ENCODE results near the gene GON7. TPM values are rescaled to one million over a fixed set of nuclear protein-coding genes. Genes with fewer than 3 reads are reported as not detected.

Gene GON7
- total RNA-seq: 10 to 100 TPM in 2 of 4 donors, 1 to 10 TPM in 2; 7.3 to 16.8 (median 10.8) TPM

DNA sequence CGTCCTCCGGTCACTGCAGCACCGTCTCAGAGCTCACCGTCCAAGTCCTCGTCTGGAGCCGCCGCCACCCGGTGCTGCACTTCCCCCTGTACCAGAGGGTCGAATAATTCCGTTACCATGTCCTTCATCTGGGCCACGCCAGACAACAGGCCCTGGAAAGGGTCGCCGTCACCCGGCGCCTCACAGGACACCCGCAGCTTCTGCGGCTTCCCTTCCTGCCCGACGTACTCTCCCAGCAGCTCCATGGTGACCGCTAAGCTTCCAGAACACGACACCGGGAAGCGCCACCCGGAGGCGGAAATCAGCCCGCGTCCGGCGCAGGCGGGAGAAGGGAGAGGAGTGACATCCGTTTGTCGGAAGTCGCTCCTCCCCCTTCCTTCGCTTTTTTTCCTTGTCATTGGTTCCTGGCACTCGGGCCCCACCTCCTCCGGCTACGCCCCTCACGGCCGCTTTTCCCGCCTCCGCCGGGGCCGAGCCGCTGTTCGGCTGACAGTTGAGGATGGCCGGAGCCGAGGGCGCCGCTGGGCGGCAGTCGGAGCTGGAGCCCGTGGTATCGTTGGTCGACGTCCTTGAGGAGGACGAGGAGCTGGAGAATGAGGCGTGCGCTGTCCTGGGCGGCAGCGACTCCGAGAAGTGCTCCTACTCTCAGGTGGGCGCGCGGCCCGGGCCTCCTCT is at the start of gene GON7, which contains the start of gene UBR7:
Gene GON7 (minus strand): TSS at position 273 of the 675 bp plus-strand sequence. CDS start 28 bp downstream, at position 245.
Gene UBR7 (plus strand): TSS at position 464 of the 675 bp plus-strand sequence. CDS start 36 bp downstream, at position 500.
- H3K9me3 ChIP-seq: no peaks in the 10 kb centered on the region
- peaks cover 0 to 16% (median 0%) of the 10 kb centered on the region in 3 donors for H3K36me3 ChIP-seq
- H3K27ac ChIP-seq: peak within 1 kb of the TSS; percentile 72 to 83 (median 81)
- H3K4me1 ChIP-seq: peaks cover 0 to 28% (median 5%) of the 10 kb centered on the region in 4 donors
- peak within 1 kb of the TSS; percentile 66 to 91 (median 76) for H3K4me3 ChIP-seq
- no peaks in the 10 kb centered on the region for H3K27me3 ChIP-seq
- peak; percentile 65 to 76 for TF ChIP-seq POLR2A (IDR thresholded peaks at IDR 0.05)
- TF ChIP-seq, protein P1, sequence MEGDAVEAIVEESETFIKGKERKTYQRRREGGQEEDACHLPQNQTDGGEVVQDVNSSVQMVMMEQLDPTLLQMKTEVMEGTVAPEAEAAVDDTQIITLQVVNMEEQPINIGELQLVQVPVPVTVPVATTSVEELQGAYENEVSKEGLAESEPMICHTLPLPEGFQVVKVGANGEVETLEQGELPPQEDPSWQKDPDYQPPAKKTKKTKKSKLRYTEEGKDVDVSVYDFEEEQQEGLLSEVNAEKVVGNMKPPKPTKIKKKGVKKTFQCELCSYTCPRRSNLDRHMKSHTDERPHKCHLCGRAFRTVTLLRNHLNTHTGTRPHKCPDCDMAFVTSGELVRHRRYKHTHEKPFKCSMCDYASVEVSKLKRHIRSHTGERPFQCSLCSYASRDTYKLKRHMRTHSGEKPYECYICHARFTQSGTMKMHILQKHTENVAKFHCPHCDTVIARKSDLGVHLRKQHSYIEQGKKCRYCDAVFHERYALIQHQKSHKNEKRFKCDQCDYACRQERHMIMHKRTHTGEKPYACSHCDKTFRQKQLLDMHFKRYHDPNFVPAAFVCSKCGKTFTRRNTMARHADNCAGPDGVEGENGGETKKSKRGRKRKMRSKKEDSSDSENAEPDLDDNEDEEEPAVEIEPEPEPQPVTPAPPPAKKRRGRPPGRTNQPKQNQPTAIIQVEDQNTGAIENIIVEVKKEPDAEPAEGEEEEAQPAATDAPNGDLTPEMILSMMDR (IDR thresholded peaks at IDR 0.05): peak in 3 of 6 experiments; percentile 54 to 59 (median 57)
- peak; percentile 89 to 97 (median 97) for DNase-seq

GRCh38 chr14:93249128-93249831 is 42.4 kb upstream of the GON7 start:
- no peak for TF ChIP-seq POLR2A (IDR thresholded peaks at IDR 0.05)
- TF ChIP-seq, protein P1 (IDR thresholded peaks at IDR 0.05): no peak
- H3K36me3 ChIP-seq: peaks cover 0 to 89% (median 0%) of the 10 kb centered on the region in 3 donors
- DNase-seq: no peak

DNA sequence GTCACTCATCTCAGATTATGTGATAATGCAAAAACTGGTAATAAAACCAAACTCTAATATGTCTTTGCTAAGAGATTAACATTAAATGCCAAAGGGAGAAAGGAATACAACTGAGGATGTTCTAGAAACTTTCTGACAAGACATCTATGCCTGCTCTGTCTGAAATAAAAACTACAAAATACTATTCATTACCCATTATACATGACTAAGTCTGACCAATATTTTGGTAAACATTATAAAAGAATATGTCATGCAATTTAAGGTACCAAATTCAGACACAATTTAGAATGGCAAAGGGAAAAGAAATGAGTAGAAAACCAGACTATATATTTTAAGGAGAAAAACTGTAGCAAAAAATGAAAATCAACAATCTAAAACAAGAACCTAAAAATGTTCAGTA is 39.7 kb upstream of the GON7 start:
- Histone ChIP-seq H3K4me3 (no peak overlapping the region), H3K36me3 (peaks cover 0 to 96% (median 0%) of the 10 kb centered on the region in 3 donors), H3K9me3 (no peaks in the 10 kb centered on the region), H3K27ac (no peak overlapping the region), H3K4me1 (no peaks in the 10 kb centered on the region), H3K27me3 (no peaks in the 10 kb centered on the region)
- no peak for DNase-seq
- no peak for TF ChIP-seq POLR2A (IDR thresholded peaks at IDR 0.05)
- TF ChIP-seq, protein P1 (IDR thresholded peaks at IDR 0.05): no peak

More at GRCh38 chr14:93249128-93249831, 42.4 kb upstream of the GON7 start:
- no peak overlapping the region for H3K27ac ChIP-seq
- H3K27me3 ChIP-seq: no peaks in the 10 kb centered on the region
- no peaks in the 10 kb centered on the region for H3K4me1 ChIP-seq
- no peak overlapping the region for H3K4me3 ChIP-seq
- H3K9me3 ChIP-seq: no peaks in the 10 kb centered on the region

GRCh38 chr14:93245764-93246420 is 39.0 kb upstream of the GON7 start:
- Histone ChIP-seq H3K27ac (no peak overlapping the region), H3K27me3 (no peaks in the 10 kb centered on the region)
- no peak for DNase-seq

GRCh38 chr14:93240678-93241000 is 33.8 kb upstream of the GON7 start:
- TF ChIP-seq, protein P1 (IDR thresholded peaks at IDR 0.05): no peak
- TF ChIP-seq POLR2A (IDR thresholded peaks at IDR 0.05): no peak
- Histone ChIP-seq H3K4me3 (no peak overlapping the region), H3K4me1 (no peaks in the 10 kb centered on the region), H3K9me3 (no peaks in the 10 kb centered on the region), H3K36me3 (peaks cover 0 to 61% (median 0%) of the 10 kb centered on the region in 3 donors), H3K27ac (no peak overlapping the region), H3K27me3 (no peaks in the 10 kb centered on the region)
- no peak for DNase-seq

More at GRCh38 chr14:93245764-93246420, 39.0 kb upstream of the GON7 start:
- H3K9me3 ChIP-seq: no peaks in the 10 kb centered on the region
- TF ChIP-seq POLR2A (IDR thresholded peaks at IDR 0.05): no peak
- TF ChIP-seq, protein P1 (IDR thresholded peaks at IDR 0.05): no peak
- H3K4me3 ChIP-seq: no peak overlapping the region
- H3K36me3 ChIP-seq: peaks cover 0 to 96% (median 0%) of the 10 kb centered on the region in 3 donors
- no peaks in the 10 kb centered on the region for H3K4me1 ChIP-seq
